ENCODE measurements around the gene PIGP. TPM values are rescaled to one million over a fixed set of nuclear protein-coding genes. Genes with fewer than 3 reads are reported as not detected.
"Not testable (repeated sequence)": the region's sequence is repeated elsewhere in the genome, so short reads cannot be mapped to it uniquely, and the experiment has no call there.

The PIGP gene
- total RNA-seq, 4 donors from 2014 or later: 6.0 to 17.5 (median 13.2) TPM

- no peak overlapping the region for H3K4me3 ChIP-seq (ENCODE audit: low read depth, poor library complexity, severe bottlenecking)
- TF ChIP-seq CTCF (IDR thresholded peaks at IDR 0.05) (no peak), POLR2A (IDR thresholded peaks at IDR 0.05) (no peak)
- 53 to 57% methylated on average over 2 of the region's 2 CpGs for WGBS, 2 donors
- intact Hi-C loops (cut with DNase I; ENCODE audit: low total_unique reads): no loop called here
- DNase-seq (ENCODE audit: low spot score in 2 of 2): no peak
These were observed 14.6 kb downstream of the PIGP start for GRCh38 chr21:37058261-37058660.

GRCh38 chr21:37057614-37058013, 15.3 kb downstream of the PIGP start:
- WGBS, 2 donors: 92 to 97% methylated on average over 6 to 7 of the region's 7 CpGs
- TF ChIP-seq CTCF (IDR thresholded peaks at IDR 0.05) (no peak), POLR2A (IDR thresholded peaks at IDR 0.05) (no peak)
- no peak for DNase-seq (ENCODE audit: low spot score in 2 of 2)
- no peak overlapping the region for H3K4me3 ChIP-seq (ENCODE audit: low read depth, poor library complexity, severe bottlenecking)
- intact Hi-C loops (cut with DNase I; ENCODE audit: low total_unique reads): no loop called here

GRCh38 chr21:37055271-37055855, 17.5 kb downstream of the PIGP start:
- intact Hi-C loops (cut with DNase I; ENCODE audit: low total_unique reads): no loop called here
- H3K4me3 ChIP-seq (ENCODE audit: low read depth, poor library complexity, severe bottlenecking): no peak overlapping the region
- TF ChIP-seq POLR2A (IDR thresholded peaks at IDR 0.05) (no peak), CTCF (IDR thresholded peaks at IDR 0.05) (no peak)
- 88 to 91% methylated on average over 2 of the region's 2 CpGs for WGBS, 2 donors
- no peak for DNase-seq (ENCODE audit: low spot score in 2 of 2)

GRCh38 chr21:37049741-37050140, 23.1 kb downstream of the PIGP start:
- WGBS, 2 donors: 93 to 95% methylated on average over 3 of the region's 3 CpGs
- DNase-seq (ENCODE audit: low spot score in 2 of 2); intact Hi-C loops (cut with DNase I; ENCODE audit: low total_unique reads); H3K4me3 ChIP-seq (ENCODE audit: low read depth, poor library complexity, severe bottlenecking): not testable (repeated sequence)

GRCh38 chr21:37047079-37047478, 25.8 kb downstream of the PIGP start:
- intact Hi-C loops (cut with DNase I; ENCODE audit: low total_unique reads): no loop called here
- DNase-seq (ENCODE audit: low spot score in 2 of 2): no peak
- WGBS, 2 donors: 70 to 94% methylated on average over 4 of the region's 4 CpGs
- TF ChIP-seq POLR2A (IDR thresholded peaks at IDR 0.05): no peak
- no peak for TF ChIP-seq CTCF (IDR thresholded peaks at IDR 0.05)
- H3K4me3 ChIP-seq (ENCODE audit: low read depth, poor library complexity, severe bottlenecking): no peak overlapping the region

GRCh38 chr21:37045556-37045955, 27.3 kb downstream of the PIGP start:
- intact Hi-C loops (cut with DNase I; ENCODE audit: low total_unique reads): no loop called here
- DNase-seq (ENCODE audit: low spot score in 2 of 2): no peak
- no peak for TF ChIP-seq CTCF (IDR thresholded peaks at IDR 0.05)
- no peak overlapping the region for H3K4me3 ChIP-seq (ENCODE audit: low read depth, poor library complexity, severe bottlenecking)
- 81 to 84% methylated on average over 6 of the region's 6 CpGs for WGBS, 2 donors

Data from lower leg skin (tissue), 4 donors.